GM12878 (cell line): Measurements from ENCODE around the gene MAGEA10. TPM values are rescaled to one million over a fixed set of nuclear protein-coding genes. Genes with fewer than 3 reads are reported as not detected.

Experiments used
- ATAC-seq: fragments of 200-7000 bp; cut with Tn5 transposase; 3 replicates; pipeline ENCODE4 v1.9.1; 2020; ENCODE audit warnings: mild to moderate bottlenecking, moderate library complexity
- BruUV-seq: library from RNA; stranded (reverse); fragments of 400-500 nt; replicated peaks from 2 replicates; lab custom pipeline; 2021; lab: Mats Ljungman, UMichigan
- CTCF ChIA-PET: fragments of 300-600 bp; sonication (Branson Sonifier 250); formaldehyde crosslinking; extraction: SDS; loops from one replicate; lab custom pipeline; 2021; ENCODE audit warnings: inconsistent platforms; lab: Yijun Ruan, JAX
- POLR2A ChIA-PET: fragments of 350-600 bp; formaldehyde crosslinking; extraction: SDS; loops from one replicate; lab custom pipeline; 2021; ENCODE audit warnings: inconsistent platforms; lab: Charles Lee
- RAD21 ChIA-PET: fragments of 300-600 bp; sonication (Branson Sonifier 250); formaldehyde crosslinking; loops from one replicate; lab custom pipeline; 2023; ENCODE audit warnings: antibody characterized with exemption; ENCODE audit not compliant: unreplicated experiment; lab: Charles Lee
- SMC1A ChIA-PET: fragments of 300-600 bp; sonication (Branson Sonifier 250); formaldehyde crosslinking; loops from one replicate; lab custom pipeline; 2023; ENCODE audit not compliant: unreplicated experiment, uncharacterized antibody; lab: Charles Lee
- DNase-seq: peaks from one replicate; pipeline ENCODE4 v3.0.0-alpha.2; 2011; ENCODE audit warnings: low read depth, low spot score
- FAIRE-seq: peaks from 3 replicates; lab custom pipeline; 2011; peaks lifted over from hg19 to GRCh38; lab: Jason Lieb, UNC
- H2AFZ ChIP-seq: 2 replicates; pipeline ENCODE4 v1.6.0; 2011; ENCODE audit warnings: low read depth, low read length, control low read depth; ENCODE audit not compliant: control insufficient read depth
- H3K27ac ChIP-seq: 2 replicates; pipeline ENCODE4 v1.5.1; 2011; ENCODE audit warnings: control low read depth; ENCODE audit not compliant: control insufficient read depth, insufficient read depth
- H3K27me3 ChIP-seq, 2 experiments: replicated peaks in 1 of 2; 2 replicates each; pipeline versions ENCODE4 v1.6.0 to v1.6.1; 2011; ENCODE audit warnings: low read length in 1 of 2; ENCODE audit not compliant: control insufficient read depth in 2 of 2, insufficient read depth in 2 of 2
- H3K36me3 ChIP-seq, 2 experiments: 2 replicates each; pipeline ENCODE4 v1.5.1; 2011; ENCODE audit warnings: low read length in 1 of 2; ENCODE audit not compliant: control insufficient read depth in 2 of 2, insufficient read depth in 2 of 2
- H3K4me1 ChIP-seq: 2 replicates; pipeline ENCODE4 v1.6.1; 2011; ENCODE audit warnings: mild to moderate bottlenecking, low read length, moderate library complexity, mixed read lengths; ENCODE audit not compliant: control insufficient read depth, insufficient read depth
- H3K4me2 ChIP-seq: 2 replicates; pipeline ENCODE4 v1.6.0; 2011; ENCODE audit warnings: control low read depth; ENCODE audit not compliant: control insufficient read depth, insufficient read depth
- H3K4me3 ChIP-seq: fragments of 200-600 bp; sonication (generic); 2 replicates; pipeline ENCODE4 v1.5.1; 2016
- H3K79me2 ChIP-seq: 2 replicates; pipeline ENCODE4 v1.6.0; 2011; ENCODE audit warnings: low read length; ENCODE audit not compliant: control insufficient read depth, insufficient read depth
- H3K9ac ChIP-seq: 2 replicates; pipeline ENCODE4 v1.8.0; 2011; ENCODE audit warnings: low read length, control low read depth, mixed read lengths; ENCODE audit not compliant: control insufficient read depth, insufficient read depth
- H3K9me3 ChIP-seq: replicated peaks from 3 replicates; pipeline ENCODE4 v1.5.1; 2011; ENCODE audit warnings: mild to moderate bottlenecking, low read length; ENCODE audit not compliant: control insufficient read depth, insufficient read depth
- H4K20me1 ChIP-seq: 2 replicates; pipeline ENCODE4 v1.6.0; 2011; ENCODE audit not compliant: control insufficient read depth, insufficient read depth
- ASH2L ChIP-seq: fragments of 300-600, 200-600 bp; sonication (generic); IDR thresholded peaks from 2 replicates; pipeline ENCODE4 v1.6.1; 2017; ENCODE audit warnings: low read depth, mild to moderate bottlenecking, borderline replicate concordance
- EZH2 ChIP-seq: IDR thresholded peaks from 2 replicates; pipeline ENCODE4 v1.6.1; 2012; ENCODE audit warnings: low read depth, mild to moderate bottlenecking, control low read depth, inconsistent platforms, low read length, borderline replicate concordance; ENCODE audit not compliant: control insufficient read depth
- FOXM1 ChIP-seq: IDR thresholded peaks from 2 replicates; pipeline ENCODE4 v1.6.1; 2012; ENCODE audit warnings: low read depth, mild to moderate bottlenecking, inconsistent platforms, low read length, moderate library complexity
- KDM1A ChIP-seq: fragments of 200-600 bp; sonication (generic); IDR thresholded peaks from 2 replicates; pipeline ENCODE4 v1.6.1; 2016; ENCODE audit warnings: borderline replicate concordance
- MEF2A ChIP-seq: IDR thresholded peaks from 2 replicates; pipeline ENCODE4 v1.6.1; 2011; ENCODE audit warnings: low read depth, mild to moderate bottlenecking, low read length, moderate library complexity; ENCODE audit not compliant: insufficient read depth
- MXI1 ChIP-seq: fragments of 150-350 bp; IDR thresholded peaks from 2 replicates; pipeline ENCODE4 v1.6.1; 2011; ENCODE audit warnings: low read depth, mild to moderate bottlenecking, inconsistent platforms, low read length, improper control_type of control experiment
- MYB ChIP-seq: fragments of 150-350 bp; IDR thresholded peaks from 2 replicates; pipeline ENCODE4 v1.6.1; 2014; ENCODE audit warnings: mild to moderate bottlenecking, low read depth, low read length, borderline replicate concordance
- NR2F1 ChIP-seq: fragments of 450-650 bp; conservative IDR thresholded peaks from 2 replicates; pipeline ENCODE4 v1.6.1; 2017; ENCODE audit warnings: mild to moderate bottlenecking
- NRF1 ChIP-seq: conservative IDR thresholded peaks from 2 replicates; pipeline ENCODE4 v1.6.1; 2011; ENCODE audit warnings: mild to moderate bottlenecking, low read depth, low read length, improper control_type of control experiment
- RBBP5 ChIP-seq: fragments of 200-600 bp; sonication (generic); conservative IDR thresholded peaks from 2 replicates; pipeline ENCODE4 v1.6.1; 2016
- WGBS: methylation state at CpG from one replicate; pipeline ENCODE4 v1.1.6; 2016; ENCODE audit warnings: low lambda C conversion rate; ENCODE audit not compliant: insufficient replicate concordance, insufficient coverage; ENCODE audit errors: missing lambda C conversion rate; 5-methylcytosine and 5-hydroxymethylcytosine counted together
- in situ Hi-C: fragments of 300-500 bp; cut with MboI; formaldehyde crosslinking; loops from 9 replicates; pipeline ENCODE4 v1.14.3; 2018; ENCODE audit warnings: mixed read lengths
- intact Hi-C: fragments of 100-400 bp; cut with micrococcal nuclease; formaldehyde crosslinking; loops from one replicate; pipeline ENCODE4 v1.14.2; 2022; ENCODE audit not compliant: unreplicated experiment
- polyA plus RNA-seq, 11 experiments: library from polyadenylated mRNA; depleted of rRNA in 4 of 11; unstranded in 6 of 11; stranded (reverse) in 5 of 11; fragments of >200 nt; fragmentation: Nextera tagmentation in 4 of 11; fragmentation: Illumina TruSeq in 1 of 11; extraction: Ambion mirVana in 4 of 11; extraction: Trizol in 1 of 11; gene quantifications; 1 replicate in 1 of 11; 2 replicates in 10 of 11; pipeline versions ENCODE4 v1.2.1 to v1.2.3, GENCODE V29; 2011 to 2016; ENCODE audit warnings: inconsistent platforms in 2 of 11, missing spikeins in 2 of 11, low read depth in 1 of 11
- total RNA-seq, 4 experiments: library from RNA; depleted of rRNA in 3 of 4; stranded (reverse); fragments of >200 nt in 3 of 4; fragmentation: Illumina TruSeq in 1 of 4; extraction: Trizol in 1 of 4; gene quantifications; 2 replicates each; pipeline versions ENCODE4 v1.2.1 to v1.2.3, GENCODE V29; 2013 to 2021
- TF ChIP-seq, protein P1 (sequence below): fragments of 450-650 bp; IDR thresholded peaks from 2 replicates; pipeline ENCODE4 v1.6.1; 2017; ENCODE audit warnings: mild to moderate bottlenecking, moderate library complexity
- TF ChIP-seq, protein P2 (sequence below): fragments of 450-650 bp; IDR thresholded peaks from 2 replicates; pipeline ENCODE4 v1.6.1; 2018; ENCODE audit warnings: borderline replicate concordance, mild to moderate bottlenecking; ENCODE audit not compliant: partially characterized antibody
- TF ChIP-seq, protein P3 (sequence below): fragments of 450-650 bp; IDR thresholded peaks from 2 replicates; pipeline ENCODE4 v1.6.1; 2016; ENCODE audit warnings: mild to moderate bottlenecking
- TF ChIP-seq, protein P4 (sequence below): fragments of 450-650 bp; IDR thresholded peaks from 2 replicates; pipeline ENCODE4 v1.6.1; 2017; ENCODE audit warnings: borderline replicate concordance

Gene MAGEA10
- total and polyA plus RNA-seq, 10 of the 15 experiments (the other 5 are each of a cell fraction or from before 2014, with no cell fraction given) = not detected

DNA sequence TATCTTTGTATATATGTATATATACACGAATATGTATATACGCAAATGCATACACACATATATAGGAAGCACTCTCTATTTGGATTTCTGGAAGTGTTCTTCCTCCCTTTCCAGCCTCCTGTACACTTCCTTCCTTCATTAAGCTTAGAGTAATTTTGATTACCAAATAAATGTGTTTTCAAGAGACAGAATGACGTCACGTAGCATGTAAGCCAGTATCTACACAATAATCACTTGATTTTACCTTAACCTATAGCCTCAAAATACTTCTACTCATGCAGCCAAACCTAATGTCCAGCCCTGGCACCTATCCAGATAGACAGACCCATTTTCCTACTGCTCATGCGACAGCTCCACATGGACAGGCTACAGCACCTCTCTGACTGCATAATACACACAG, 29.9 kb downstream of the MAGEA10 start:
- 49% methylated on average over 5 of the region's 5 CpGs for WGBS

More for the DNA sequence above, 29.9 kb downstream of the MAGEA10 start:
- ChIA-PET CTCF (no interaction called here), SMC1A (no interaction called here), RAD21 (no interaction called here), POLR2A (no interaction called here)
- Histone ChIP-seq H2AFZ (no peak overlapping the region), H4K20me1 (no peaks in the 10 kb centered on the region), H3K9me3 (no peaks in the 10 kb centered on the region), H3K9ac (no peak overlapping the region), H3K36me3 (no peaks in the 10 kb centered on the region), H3K4me1 (no peaks in the 10 kb centered on the region), H3K4me2 (no peak overlapping the region), H3K4me3 (no peak overlapping the region), H3K27ac (no peak overlapping the region), H3K27me3 (no peaks in the 10 kb centered on the region), H3K79me2 (no peaks in the 10 kb centered on the region)
- no TSS peak for BruUV-seq
- intact Hi-C loops (no loop called here), in situ Hi-C loops (no loop called here)
- DNase-seq = no peak
- ATAC-seq = no peak
- FAIRE-seq = no peak
- no peak for TF ChIP-seq NR2F1
- no peak for TF ChIP-seq MYB
- TF ChIP-seq KDM1A = no peak
- TF ChIP-seq, protein P1, sequence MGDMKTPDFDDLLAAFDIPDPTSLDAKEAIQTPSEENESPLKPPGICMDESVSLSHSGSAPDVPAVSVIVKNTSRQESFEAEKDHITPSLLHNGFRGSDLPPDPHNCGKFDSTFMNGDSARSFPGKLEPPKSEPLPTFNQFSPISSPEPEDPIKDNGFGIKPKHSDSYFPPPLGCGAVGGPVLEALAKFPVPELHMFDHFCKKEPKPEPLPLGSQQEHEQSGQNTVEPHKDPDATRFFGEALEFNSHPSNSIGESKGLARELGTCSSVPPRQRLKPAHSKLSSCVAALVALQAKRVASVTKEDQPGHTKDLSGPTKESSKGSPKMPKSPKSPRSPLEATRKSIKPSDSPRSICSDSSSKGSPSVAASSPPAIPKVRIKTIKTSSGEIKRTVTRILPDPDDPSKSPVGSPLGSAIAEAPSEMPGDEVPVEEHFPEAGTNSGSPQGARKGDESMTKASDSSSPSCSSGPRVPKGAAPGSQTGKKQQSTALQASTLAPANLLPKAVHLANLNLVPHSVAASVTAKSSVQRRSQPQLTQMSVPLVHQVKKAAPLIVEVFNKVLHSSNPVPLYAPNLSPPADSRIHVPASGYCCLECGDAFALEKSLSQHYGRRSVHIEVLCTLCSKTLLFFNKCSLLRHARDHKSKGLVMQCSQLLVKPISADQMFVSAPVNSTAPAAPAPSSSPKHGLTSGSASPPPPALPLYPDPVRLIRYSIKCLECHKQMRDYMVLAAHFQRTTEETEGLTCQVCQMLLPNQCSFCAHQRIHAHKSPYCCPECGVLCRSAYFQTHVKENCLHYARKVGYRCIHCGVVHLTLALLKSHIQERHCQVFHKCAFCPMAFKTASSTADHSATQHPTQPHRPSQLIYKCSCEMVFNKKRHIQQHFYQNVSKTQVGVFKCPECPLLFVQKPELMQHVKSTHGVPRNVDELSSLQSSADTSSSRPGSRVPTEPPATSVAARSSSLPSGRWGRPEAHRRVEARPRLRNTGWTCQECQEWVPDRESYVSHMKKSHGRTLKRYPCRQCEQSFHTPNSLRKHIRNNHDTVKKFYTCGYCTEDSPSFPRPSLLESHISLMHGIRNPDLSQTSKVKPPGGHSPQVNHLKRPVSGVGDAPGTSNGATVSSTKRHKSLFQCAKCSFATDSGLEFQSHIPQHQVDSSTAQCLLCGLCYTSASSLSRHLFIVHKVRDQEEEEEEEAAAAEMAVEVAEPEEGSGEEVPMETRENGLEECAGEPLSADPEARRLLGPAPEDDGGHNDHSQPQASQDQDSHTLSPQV = no peak
- TF ChIP-seq MEF2A = no peak
- no peak for TF ChIP-seq FOXM1
- TF ChIP-seq MXI1 = no peak
- TF ChIP-seq, protein P2, sequence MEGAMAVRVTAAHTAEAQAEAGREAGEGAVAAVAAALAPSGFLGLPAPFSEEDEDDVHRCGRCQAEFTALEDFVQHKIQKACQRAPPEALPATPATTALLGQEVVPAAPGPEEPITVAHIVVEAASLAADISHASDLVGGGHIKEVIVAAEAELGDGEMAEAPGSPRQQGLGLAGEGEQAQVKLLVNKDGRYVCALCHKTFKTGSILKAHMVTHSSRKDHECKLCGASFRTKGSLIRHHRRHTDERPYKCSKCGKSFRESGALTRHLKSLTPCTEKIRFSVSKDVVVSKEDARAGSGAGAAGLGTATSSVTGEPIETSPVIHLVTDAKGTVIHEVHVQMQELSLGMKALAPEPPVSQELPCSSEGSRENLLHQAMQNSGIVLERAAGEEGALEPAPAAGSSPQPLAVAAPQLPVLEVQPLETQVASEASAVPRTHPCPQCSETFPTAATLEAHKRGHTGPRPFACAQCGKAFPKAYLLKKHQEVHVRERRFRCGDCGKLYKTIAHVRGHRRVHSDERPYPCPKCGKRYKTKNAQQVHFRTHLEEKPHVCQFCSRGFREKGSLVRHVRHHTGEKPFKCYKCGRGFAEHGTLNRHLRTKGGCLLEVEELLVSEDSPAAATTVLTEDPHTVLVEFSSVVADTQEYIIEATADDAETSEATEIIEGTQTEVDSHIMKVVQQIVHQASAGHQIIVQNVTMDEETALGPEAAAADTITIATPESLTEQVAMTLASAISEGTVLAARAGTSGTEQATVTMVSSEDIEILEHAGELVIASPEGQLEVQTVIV = no peak
- TF ChIP-seq EZH2 = no peak
- TF ChIP-seq NRF1 = no peak
- TF ChIP-seq ASH2L = no peak
- TF ChIP-seq, protein P3, sequence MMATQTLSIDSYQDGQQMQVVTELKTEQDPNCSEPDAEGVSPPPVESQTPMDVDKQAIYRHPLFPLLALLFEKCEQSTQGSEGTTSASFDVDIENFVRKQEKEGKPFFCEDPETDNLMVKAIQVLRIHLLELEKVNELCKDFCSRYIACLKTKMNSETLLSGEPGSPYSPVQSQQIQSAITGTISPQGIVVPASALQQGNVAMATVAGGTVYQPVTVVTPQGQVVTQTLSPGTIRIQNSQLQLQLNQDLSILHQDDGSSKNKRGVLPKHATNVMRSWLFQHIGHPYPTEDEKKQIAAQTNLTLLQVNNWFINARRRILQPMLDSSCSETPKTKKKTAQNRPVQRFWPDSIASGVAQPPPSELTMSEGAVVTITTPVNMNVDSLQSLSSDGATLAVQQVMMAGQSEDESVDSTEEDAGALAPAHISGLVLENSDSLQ = no peak
- TF ChIP-seq RBBP5 = no peak
- TF ChIP-seq, protein P4, sequence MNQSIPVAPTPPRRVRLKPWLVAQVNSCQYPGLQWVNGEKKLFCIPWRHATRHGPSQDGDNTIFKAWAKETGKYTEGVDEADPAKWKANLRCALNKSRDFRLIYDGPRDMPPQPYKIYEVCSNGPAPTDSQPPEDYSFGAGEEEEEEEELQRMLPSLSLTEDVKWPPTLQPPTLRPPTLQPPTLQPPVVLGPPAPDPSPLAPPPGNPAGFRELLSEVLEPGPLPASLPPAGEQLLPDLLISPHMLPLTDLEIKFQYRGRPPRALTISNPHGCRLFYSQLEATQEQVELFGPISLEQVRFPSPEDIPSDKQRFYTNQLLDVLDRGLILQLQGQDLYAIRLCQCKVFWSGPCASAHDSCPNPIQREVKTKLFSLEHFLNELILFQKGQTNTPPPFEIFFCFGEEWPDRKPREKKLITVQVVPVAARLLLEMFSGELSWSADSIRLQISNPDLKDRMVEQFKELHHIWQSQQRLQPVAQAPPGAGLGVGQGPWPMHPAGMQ = no peak
